ENCODE results near the gene MRPL48. TPM values are rescaled to one million over a fixed set of nuclear protein-coding genes. Genes with fewer than 3 reads are reported as not detected.
A peak's percentile ranks its signal among the peaks of the same experiment; 100 is the strongest.

The MRPL48 gene
- total and polyA plus RNA-seq, 2 of the 8 experiments (the other 6 are each of a cell fraction or from before 2014, with no cell fraction given), result 34.9 to 59.9 TPM

DNA sequence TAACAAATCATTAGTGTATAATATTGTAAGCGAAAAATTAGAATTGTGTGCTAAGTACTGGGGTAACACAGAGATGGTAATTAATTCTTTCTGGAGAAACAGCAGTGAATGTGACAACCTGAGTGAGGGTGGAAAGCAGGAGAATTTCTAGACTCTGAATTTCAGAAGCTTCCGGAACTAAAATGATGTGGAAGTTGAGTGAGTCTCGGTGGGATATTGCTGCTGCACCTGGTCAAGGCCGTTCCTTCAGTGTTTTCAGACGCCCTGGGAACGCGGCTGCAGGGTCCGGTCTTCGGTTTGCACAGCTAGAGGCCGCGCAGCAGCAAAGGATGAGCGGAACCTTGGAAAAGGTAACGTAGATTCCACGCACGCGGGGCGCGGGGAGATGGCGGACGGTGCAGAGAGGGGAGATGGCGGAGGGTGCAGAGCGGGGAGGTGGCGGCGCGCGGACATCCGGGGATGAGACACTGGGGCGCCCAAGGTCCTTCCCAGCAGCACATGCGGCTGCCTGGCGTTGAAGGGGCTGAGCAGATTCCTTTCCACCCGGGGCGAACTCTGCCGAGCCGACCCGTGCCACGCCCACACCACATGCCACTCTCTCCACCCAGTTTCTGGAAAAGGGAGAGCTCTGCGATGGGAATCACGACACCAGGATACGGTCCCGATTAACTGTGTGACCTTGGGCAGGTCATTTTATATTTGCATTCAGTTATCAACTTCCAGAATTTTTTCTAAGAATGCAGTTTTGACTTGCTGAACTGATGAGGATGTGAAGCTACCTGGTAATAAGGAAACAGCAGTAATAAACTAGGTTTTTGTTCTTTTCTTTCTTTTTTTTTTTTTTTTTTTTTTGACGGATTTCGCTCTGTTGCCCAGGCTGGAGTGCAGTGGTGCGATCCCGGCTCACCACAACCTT lies at the start of gene MRPL48 (continued):
- TF ChIP-seq SP4 (IDR thresholded peaks at IDR 0.05; ENCODE audit: low read length) (no peak; the same call in 1 of the 2 replicates), EGR1 (IDR thresholded peaks at IDR 0.05; ENCODE audit: borderline replicate concordance, low read depth, low read length) (no peak), SIX5 (IDR thresholded peaks at IDR 0.05; ENCODE audit: low read depth, low read length) (peak; percentile 27; the same call in 1 of the 2 replicates), HDAC2 (IDR thresholded peaks at IDR 0.05; ENCODE audit: borderline replicate concordance in 1 of 2, low read depth in 2 of 2, low read length in 2 of 2) (peak; percentile 98; a peak in 3 of 4 replicates), BACH1 (IDR thresholded peaks at IDR 0.05; ENCODE audit: low read length) (peak; percentile 90), KDM5A (IDR thresholded peaks at IDR 0.05; ENCODE audit: low read length) (peak; percentile 93), RBBP5 (IDR thresholded peaks at IDR 0.05; ENCODE audit: borderline replicate concordance, low read depth, low read length) (peak; percentile 98), YY1 (IDR thresholded peaks at IDR 0.05; ENCODE audit: low read depth, low read length) (peak; percentile 89), PHF8 (conservative IDR thresholded peaks at IDR 0.05; ENCODE audit: low read depth, low read length) (peak; percentile 100), RXRA (IDR thresholded peaks at IDR 0.05; ENCODE audit: insufficient read depth, low read depth, low read length) (no peak), TCF12 (IDR thresholded peaks at IDR 0.05; ENCODE audit: low read depth, low read length) (peak; percentile 36; the same call in 1 of the 2 replicates), CREB1 (IDR thresholded peaks at IDR 0.05) (peak; percentile 67; the same call in 1 of the 2 replicates), BCL11A (IDR thresholded peaks at IDR 0.05; ENCODE audit: low read depth in 2 of 2, low read length in 2 of 2) (no peak), CHD1 (IDR thresholded peaks at IDR 0.05; ENCODE audit: low read depth, low read length) (no peak)
- TF ChIP-seq, protein P1, sequence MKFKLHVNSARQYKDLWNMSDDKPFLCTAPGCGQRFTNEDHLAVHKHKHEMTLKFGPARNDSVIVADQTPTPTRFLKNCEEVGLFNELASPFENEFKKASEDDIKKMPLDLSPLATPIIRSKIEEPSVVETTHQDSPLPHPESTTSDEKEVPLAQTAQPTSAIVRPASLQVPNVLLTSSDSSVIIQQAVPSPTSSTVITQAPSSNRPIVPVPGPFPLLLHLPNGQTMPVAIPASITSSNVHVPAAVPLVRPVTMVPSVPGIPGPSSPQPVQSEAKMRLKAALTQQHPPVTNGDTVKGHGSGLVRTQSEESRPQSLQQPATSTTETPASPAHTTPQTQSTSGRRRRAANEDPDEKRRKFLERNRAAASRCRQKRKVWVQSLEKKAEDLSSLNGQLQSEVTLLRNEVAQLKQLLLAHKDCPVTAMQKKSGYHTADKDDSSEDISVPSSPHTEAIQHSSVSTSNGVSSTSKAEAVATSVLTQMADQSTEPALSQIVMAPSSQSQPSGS (IDR thresholded peaks at IDR 0.05; ENCODE audit: low read length), result peak; percentile 90; the same call in 1 of the 2 replicates
